IMR-90 (cell line): Measurements from ENCODE around the gene SNRK. TPM values are rescaled to one million over a fixed set of nuclear protein-coding genes. Genes with fewer than 3 reads are reported as not detected.

ENCODE experiments used
- ATAC-seq: fragments of 200-7000 bp; cut with Tn5 transposase; 2 replicates; pipeline ENCODE4 v1.9.1; 2020; ENCODE audit warnings: low read depth, mild to moderate bottlenecking, moderate library complexity
- BruUV-seq: library from RNA; stranded (reverse); fragments of 400-500 nt; replicated peaks from 2 replicates; lab custom pipeline; 2021; lab: Mats Ljungman, UMichigan
- CTCF ChIA-PET: fragments of 300-600 bp; formaldehyde crosslinking; extraction: SDS; loops from one replicate; lab custom pipeline; 2021; ENCODE audit warnings: antibody characterized with exemption; lab: Yijun Ruan, JAX
- POLR2A ChIA-PET: fragments of 300-600 bp; sonication (Branson Sonifier 250); formaldehyde crosslinking; loops from one replicate; lab custom pipeline; 2022; ENCODE audit warnings: antibody characterized with exemption; ENCODE audit not compliant: unreplicated experiment; lab: Charles Lee
- DNase-seq: peaks from one replicate; pipeline ENCODE4 v3.0.0; 2013
- H2AFZ ChIP-seq: replicated peaks from 2 replicates; pipeline ENCODE3; 2013; ENCODE audit warnings: low read length, mild to moderate bottlenecking; ENCODE audit not compliant: poor library complexity
- H2AK5ac ChIP-seq: 2 replicates; pipeline ENCODE4 v1.6.1; 2013; ENCODE audit warnings: low read depth, low read length, inconsistent platforms
- H2AK9ac ChIP-seq: replicated peaks from 2 replicates; pipeline ENCODE3; 2013; ENCODE audit warnings: mild to moderate bottlenecking, low read depth, low read length, moderate library complexity; ENCODE audit not compliant: poor library complexity
- H2BK120ac ChIP-seq: 2 replicates; pipeline ENCODE4 v1.6.1; 2013; ENCODE audit warnings: low read depth, low read length, inconsistent platforms
- H2BK15ac ChIP-seq: 3 replicates; pipeline ENCODE4 v1.6.1; 2013; ENCODE audit warnings: low read depth, low read length, inconsistent platforms
- H2BK20ac ChIP-seq: 2 replicates; pipeline ENCODE4 v1.6.1; 2013; ENCODE audit warnings: low read depth, mild to moderate bottlenecking, inconsistent platforms, low read length, moderate library complexity
- H2BK5ac ChIP-seq: 2 replicates; pipeline ENCODE4 v1.6.1; 2013; ENCODE audit warnings: mild to moderate bottlenecking, low read depth, low read length, inconsistent platforms; ENCODE audit not compliant: poor library complexity, severe bottlenecking
- H3K14ac ChIP-seq: replicated peaks from 2 replicates; pipeline ENCODE4 v1.6.1; 2013; ENCODE audit warnings: low read depth, low read length, inconsistent platforms
- H3K18ac ChIP-seq: 2 replicates; pipeline ENCODE4 v1.6.1; 2013; ENCODE audit warnings: low read depth, low read length, control low read depth
- H3K23ac ChIP-seq: 2 replicates; pipeline ENCODE4 v1.6.1; 2013; ENCODE audit warnings: low read depth, low read length, inconsistent platforms
- H3K27ac ChIP-seq: 2 replicates; pipeline ENCODE4 v1.5.1; 2013; ENCODE audit warnings: mild to moderate bottlenecking, control low read depth, low read length; ENCODE audit not compliant: insufficient read depth
- H3K27me3 ChIP-seq: 2 replicates; pipeline ENCODE4 v1.6.1; 2013; ENCODE audit warnings: low read length; ENCODE audit not compliant: control insufficient read depth, insufficient read depth
- H3K36me3 ChIP-seq: 2 replicates; pipeline ENCODE4 v1.6.1; 2013; ENCODE audit warnings: low read length, mixed read lengths; ENCODE audit not compliant: control insufficient read depth, insufficient read depth
- H3K4ac ChIP-seq: 2 replicates; pipeline ENCODE4 v1.6.1; 2013; ENCODE audit warnings: low read depth, low read length, inconsistent platforms
- H3K4me1 ChIP-seq: 2 replicates; pipeline ENCODE4 v1.6.1; 2013; ENCODE audit warnings: low read length, mixed read lengths; ENCODE audit not compliant: control insufficient read depth, insufficient read depth
- H3K4me2 ChIP-seq: 2 replicates; pipeline ENCODE4 v1.6.1; 2013; ENCODE audit warnings: low read depth, mild to moderate bottlenecking, control low read depth, low read length, moderate library complexity
- H3K4me3 ChIP-seq: 2 replicates; pipeline ENCODE4 v1.5.1; 2013; ENCODE audit warnings: low read depth, mild to moderate bottlenecking, control low read depth, low read length, moderate library complexity; ENCODE audit not compliant: insufficient read depth
- H3K56ac ChIP-seq: 2 replicates; pipeline ENCODE4 v1.6.1; 2013; ENCODE audit warnings: low read length, inconsistent platforms; ENCODE audit not compliant: insufficient read depth; ENCODE audit errors: extremely low read depth
- H3K79me1 ChIP-seq, 2 experiments: 2 replicates each; pipeline ENCODE4 v1.6.1; 2013; ENCODE audit warnings: low read length in 2 of 2, inconsistent platforms in 1 of 2, low read depth in 1 of 2
- H3K9ac ChIP-seq: 2 replicates; pipeline ENCODE4 v1.6.1; 2013; ENCODE audit warnings: low read depth, low read length, control low read depth
- H3K9me1 ChIP-seq: 2 replicates; pipeline ENCODE4 v1.6.1; 2013; ENCODE audit warnings: low read length, inconsistent platforms; ENCODE audit not compliant: insufficient read depth
- H3K9me3 ChIP-seq: 2 replicates; pipeline ENCODE4 v1.6.1; 2013; ENCODE audit warnings: low read length; ENCODE audit not compliant: control insufficient read depth, insufficient read depth
- H4K20me1 ChIP-seq: 2 replicates; pipeline ENCODE4 v1.6.1; 2013; ENCODE audit warnings: low read length, inconsistent platforms; ENCODE audit not compliant: insufficient read depth
- H4K5ac ChIP-seq: 2 replicates; pipeline ENCODE4 v1.6.1; 2013; ENCODE audit warnings: mild to moderate bottlenecking, low read depth, low read length, control low read depth
- H4K8ac ChIP-seq, 2 experiments: 2 replicates each; pipeline ENCODE4 v1.6.1; 2013; ENCODE audit warnings: low read depth in 2 of 2, low read length in 2 of 2, control low read depth in 1 of 2, inconsistent platforms in 1 of 2
- H4K91ac ChIP-seq: 2 replicates; pipeline ENCODE4 v1.6.1; 2013; ENCODE audit warnings: low read depth, low read length, inconsistent platforms; ENCODE audit not compliant: insufficient read depth
- MAFK ChIP-seq: IDR thresholded peaks from 2 replicates; pipeline ENCODE4 v1.6.1; 2012; ENCODE audit warnings: low read depth, low read length, improper control_type of control experiment
- MAZ ChIP-seq: IDR thresholded peaks from 2 replicates; pipeline ENCODE4 v1.6.1; 2012; ENCODE audit warnings: low read depth, mild to moderate bottlenecking, low read length, improper control_type of control experiment, moderate library complexity, borderline replicate concordance
- MXI1 ChIP-seq: IDR thresholded peaks from 2 replicates; pipeline ENCODE4 v1.6.1; 2012; ENCODE audit warnings: low read depth, mild to moderate bottlenecking, low read length, moderate library complexity, borderline replicate concordance
- POLR2A ChIP-seq: IDR thresholded peaks from 2 replicates; pipeline ENCODE4 v1.6.1; 2012; ENCODE audit warnings: mild to moderate bottlenecking, low read depth, low read length
- SMC3 ChIP-seq: fragments of 150-350 bp; IDR thresholded peaks from 2 replicates; pipeline ENCODE4 v1.6.1; 2016; ENCODE audit warnings: low read depth, mild to moderate bottlenecking, antibody characterized with exemption, low read length, moderate library complexity
- WGBS, 2 experiments: methylation state at CpG; one replicate each; pipeline versions ENCODE4 v1.1.5 to v1.1.7; 2013; ENCODE audit warnings: missing lambda C conversion rate in 2 of 2; ENCODE audit not compliant: insufficient read length in 1 of 2; ENCODE audit errors: extremely low coverage in 2 of 2; 5-methylcytosine and 5-hydroxymethylcytosine counted together
- dilution Hi-C: fragments of 300-500 bp; cut with HindIII; formaldehyde crosslinking; loops from one replicate; pipeline ENCODE4 v1.14.3; 2018; ENCODE audit warnings: low sequenced_read_pairs; ENCODE audit not compliant: unreplicated experiment
- in situ Hi-C: fragments of 300-500 bp; cut with MboI; formaldehyde crosslinking; loops from 3 replicates; pipeline ENCODE4 v1.14.3; 2019; ENCODE audit warnings: low sequenced_read_pairs, inconsistent platforms, mixed read lengths
- intact Hi-C: fragments of 100-400 bp; cut with micrococcal nuclease; formaldehyde crosslinking; loops from 2 replicates; pipeline ENCODE4 v1.10.0; 2022
- polyA plus RNA-seq, 3 experiments: library from polyadenylated mRNA; depleted of rRNA; stranded (reverse); fragments of >200 nt; gene quantifications; 2 replicates each; pipeline ENCODE4 v1.2.3, GENCODE V29; 2012; ENCODE audit warnings: low replicate concordance in 1 of 3
- total RNA-seq: library from RNA; depleted of rRNA; stranded (reverse); fragments of >200 nt; gene quantifications from 2 replicates; pipeline ENCODE4 v1.2.3, GENCODE V29; 2012
- TF ChIP-seq, protein P1 (sequence below): fragments of 150-350 bp; IDR thresholded peaks from 2 replicates; pipeline ENCODE4 v1.6.1; 2017; ENCODE audit warnings: mild to moderate bottlenecking, antibody characterized with exemption, low read length, low read depth
- TF ChIP-seq, protein P2 (sequence below): fragments of 150-350 bp; IDR thresholded peaks from 2 replicates; pipeline ENCODE4 v1.6.1; 2016; ENCODE audit warnings: low read depth, mild to moderate bottlenecking, low read length, moderate library complexity, borderline replicate concordance

The SNRK gene
- total and polyA plus RNA-seq, 2 of the 4 experiments (the other 2 are of a cell fraction): 4.7 to 23.1 TPM

GRCh38 chr3:43345246-43345645 is 58.9 kb downstream of the SNRK start:
- Histone ChIP-seq H2AK9ac (no peak overlapping the region), H4K5ac (no peak overlapping the region), H3K56ac (no peak overlapping the region), H2BK5ac (peak overlapping the region; percentile 22), H2BK15ac (0 out of 3 replicates have a peak overlapping the region, but pooled peaks have one; percentile 5), H4K91ac (0 out of 2 replicates have a peak overlapping the region, but pooled peaks have one; percentile 11), H3K27me3 (no peaks in the 10 kb centered on the region), H3K18ac (no peak overlapping the region), H3K79me1 (peaks cover 10 to 45% of the 10 kb centered on the region in 2 experiments), H2BK120ac (no peak overlapping the region), H3K9me3 (no peaks in the 10 kb centered on the region), H3K27ac (no peak overlapping the region), H3K36me3 (peaks cover 45% of the 10 kb centered on the region), H3K9me1 (peaks cover 6% of the 10 kb centered on the region; the same call in 1 of the 2 replicates), H3K4me2 (no peak overlapping the region), H3K4me1 (peaks cover 2% of the 10 kb centered on the region), H4K20me1 (no peaks in the 10 kb centered on the region), H3K4ac (0 out of 2 replicates have a peak overlapping the region, but pooled peaks have one; percentile 4), H3K23ac (no peak overlapping the region), H3K9ac (no peak overlapping the region), H3K4me3 (no peak overlapping the region), H4K8ac (no peak overlapping the region), H2AFZ (no peak overlapping the region), H2BK20ac (no peak overlapping the region), H2AK5ac (peak overlapping the region; percentile 11; the same call in 1 of the 2 replicates), H3K14ac (peak overlapping the region; percentile 61)
- intact Hi-C loops: no loop called here
- no peak for TF ChIP-seq MXI1
- TF ChIP-seq MAZ: no peak
- TF ChIP-seq, protein P1, sequence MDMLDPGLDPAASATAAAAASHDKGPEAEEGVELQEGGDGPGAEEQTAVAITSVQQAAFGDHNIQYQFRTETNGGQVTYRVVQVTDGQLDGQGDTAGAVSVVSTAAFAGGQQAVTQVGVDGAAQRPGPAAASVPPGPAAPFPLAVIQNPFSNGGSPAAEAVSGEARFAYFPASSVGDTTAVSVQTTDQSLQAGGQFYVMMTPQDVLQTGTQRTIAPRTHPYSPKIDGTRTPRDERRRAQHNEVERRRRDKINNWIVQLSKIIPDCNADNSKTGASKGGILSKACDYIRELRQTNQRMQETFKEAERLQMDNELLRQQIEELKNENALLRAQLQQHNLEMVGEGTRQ: no peak
- no peak for TF ChIP-seq MAFK
- TF ChIP-seq, protein P2, sequence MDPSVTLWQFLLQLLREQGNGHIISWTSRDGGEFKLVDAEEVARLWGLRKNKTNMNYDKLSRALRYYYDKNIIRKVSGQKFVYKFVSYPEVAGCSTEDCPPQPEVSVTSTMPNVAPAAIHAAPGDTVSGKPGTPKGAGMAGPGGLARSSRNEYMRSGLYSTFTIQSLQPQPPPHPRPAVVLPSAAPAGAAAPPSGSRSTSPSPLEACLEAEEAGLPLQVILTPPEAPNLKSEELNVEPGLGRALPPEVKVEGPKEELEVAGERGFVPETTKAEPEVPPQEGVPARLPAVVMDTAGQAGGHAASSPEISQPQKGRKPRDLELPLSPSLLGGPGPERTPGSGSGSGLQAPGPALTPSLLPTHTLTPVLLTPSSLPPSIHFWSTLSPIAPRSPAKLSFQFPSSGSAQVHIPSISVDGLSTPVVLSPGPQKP: no peak
- no peak for TF ChIP-seq POLR2A
- TF ChIP-seq SMC3: no peak
- dilution Hi-C loops: no loop called here
- ChIA-PET POLR2A (no interaction called here), CTCF (no interaction called here)
- ATAC-seq (no peak), DNase-seq (no peak)
- BruUV-seq: no TSS peak
- in situ Hi-C loops: no loop called here
- 100% methylated on average over 2 of the region's 4 CpGs; no CpG with 5 or more reads in 1 of the 2 experiments for whole genome bisulfite sequencing, 2 experiments
